ENCODE measurements around the gene NOTCH1. TPM values are rescaled to one million over a fixed set of nuclear protein-coding genes. Genes with fewer than 3 reads are reported as not detected.

The NOTCH1 gene
- total RNA-seq, 1 experiment from 2014 or later, result 37.2 TPM

GRCh38 chr9:136572003-136572827 lies 26.4 kb upstream of the NOTCH1 start:
- no peaks in the 10 kb centered on the region for H3K27me3 ChIP-seq (replicated peaks; ENCODE audit: insufficient read depth, low read depth, low read length, poor library complexity)
- peaks cover 3% of the 10 kb centered on the region for H3K4me1 ChIP-seq (ENCODE audit: insufficient read depth, low read length, poor library complexity, severe bottlenecking)
- no peak overlapping the region for H3K4me3 ChIP-seq (ENCODE audit: low read depth, low read length, poor library complexity, severe bottlenecking)
- no peak overlapping the region for H3K27ac ChIP-seq (ENCODE audit: low read depth, low read length, poor library complexity, severe bottlenecking)
- intact Hi-C loops (cut with micrococcal nuclease; ENCODE audit: unreplicated experiment), result no loop called here
- H3K36me3 ChIP-seq (ENCODE audit: insufficient read depth, low read length, poor library complexity, severe bottlenecking), result no peaks in the 10 kb centered on the region
- BruUV-seq (replicated peaks), result no TSS peak
- CTCF ChIA-PET, result no interaction called here
- POLR2A ChIA-PET (ENCODE audit: low non-redundant PET), result no interaction called here
- no peak for DNase-seq (ENCODE audit: low spot score)
- no peak for TF ChIP-seq CTCF (conservative IDR thresholded peaks at IDR 0.05; ENCODE audit: low read depth, low read length)
- no peak for TF ChIP-seq EZH2 (IDR thresholded peaks at IDR 0.05; ENCODE audit: borderline replicate concordance, low read depth, low read length, poor library complexity, severe bottlenecking)
- no peaks in the 10 kb centered on the region for H3K9me3 ChIP-seq (ENCODE audit: low read depth, low read length, poor library complexity, severe bottlenecking)

GRCh38 chr9:136571531-136571930 lies 25.7 kb upstream of the NOTCH1 start:
- H3K4me3 ChIP-seq (ENCODE audit: low read depth, low read length, poor library complexity, severe bottlenecking), result no peak overlapping the region
- H3K9me3 ChIP-seq (ENCODE audit: low read depth, low read length, poor library complexity, severe bottlenecking), result no peaks in the 10 kb centered on the region
- no TSS peak for BruUV-seq (replicated peaks)
- intact Hi-C loops (cut with micrococcal nuclease; ENCODE audit: unreplicated experiment), result no loop called here
- no peak for TF ChIP-seq EZH2 (IDR thresholded peaks at IDR 0.05; ENCODE audit: borderline replicate concordance, low read depth, low read length, poor library complexity, severe bottlenecking)
- TF ChIP-seq CTCF (conservative IDR thresholded peaks at IDR 0.05; ENCODE audit: low read depth, low read length), result no peak
- CTCF ChIA-PET, result no interaction called here
- H3K36me3 ChIP-seq (ENCODE audit: insufficient read depth, low read length, poor library complexity, severe bottlenecking), result no peaks in the 10 kb centered on the region
- DNase-seq (ENCODE audit: low spot score), result no peak
- no peak overlapping the region for H3K27ac ChIP-seq (ENCODE audit: low read depth, low read length, poor library complexity, severe bottlenecking)
- H3K4me1 ChIP-seq (ENCODE audit: insufficient read depth, low read length, poor library complexity, severe bottlenecking), result peaks cover 3% of the 10 kb centered on the region
- H3K27me3 ChIP-seq (replicated peaks; ENCODE audit: insufficient read depth, low read depth, low read length, poor library complexity), result no peaks in the 10 kb centered on the region
- POLR2A ChIA-PET (ENCODE audit: low non-redundant PET), result no interaction called here

GRCh38 chr9:136570916-136571315 lies 25.1 kb upstream of the NOTCH1 start:
- no peaks in the 10 kb centered on the region for H3K27me3 ChIP-seq (replicated peaks; ENCODE audit: insufficient read depth, low read depth, low read length, poor library complexity)
- intact Hi-C loops (cut with micrococcal nuclease; ENCODE audit: unreplicated experiment), result no loop called here
- no peak overlapping the region for H3K27ac ChIP-seq (ENCODE audit: low read depth, low read length, poor library complexity, severe bottlenecking)
- CTCF ChIA-PET, result no interaction called here
- H3K9me3 ChIP-seq (ENCODE audit: low read depth, low read length, poor library complexity, severe bottlenecking), result no peaks in the 10 kb centered on the region
- no peaks in the 10 kb centered on the region for H3K36me3 ChIP-seq (ENCODE audit: insufficient read depth, low read length, poor library complexity, severe bottlenecking)
- TF ChIP-seq CTCF (conservative IDR thresholded peaks at IDR 0.05; ENCODE audit: low read depth, low read length), result no peak
- no peak for TF ChIP-seq EZH2 (IDR thresholded peaks at IDR 0.05; ENCODE audit: borderline replicate concordance, low read depth, low read length, poor library complexity, severe bottlenecking)
- H3K4me1 ChIP-seq (ENCODE audit: insufficient read depth, low read length, poor library complexity, severe bottlenecking), result peaks cover 3% of the 10 kb centered on the region
- no TSS peak for BruUV-seq (replicated peaks)
- DNase-seq (ENCODE audit: low spot score), result no peak
- POLR2A ChIA-PET (ENCODE audit: low non-redundant PET), result no interaction called here
- no peak overlapping the region for H3K4me3 ChIP-seq (ENCODE audit: low read depth, low read length, poor library complexity, severe bottlenecking)

Measured in A673 (cell line).